Panc1 (cell line): Measurements from ENCODE around the gene C19orf38.

Experiments
- POLR2AphosphoS5 ChIP-seq: IDR thresholded peaks from 2 replicates; pipeline ENCODE4 v1.6.1; 2012; ENCODE audit warnings: mild to moderate bottlenecking, low read depth, low read length, moderate library complexity
- TCF7L2 ChIP-seq: IDR thresholded peaks from 2 replicates; pipeline ENCODE4 v1.6.1; 2011; ENCODE audit warnings: mild to moderate bottlenecking, low read depth, low read length, inconsistent platforms
- TF ChIP-seq, protein P1 (sequence below): fragments of 450-650 bp; IDR thresholded peaks from 2 replicates; pipeline ENCODE4 v1.5.1; 2017; ENCODE audit warnings: mild to moderate bottlenecking
- TF ChIP-seq, protein P2 (sequence below), 2 experiments: IDR thresholded peaks; 2 replicates each; pipeline ENCODE4 v1.6.1; 2011 to 2012; ENCODE audit warnings: low read depth in 2 of 2, control low read depth in 1 of 2, low read length in 1 of 2, mild to moderate bottlenecking in 1 of 2, moderate library complexity in 1 of 2; ENCODE audit not compliant: insufficient read depth in 1 of 2

DNA sequence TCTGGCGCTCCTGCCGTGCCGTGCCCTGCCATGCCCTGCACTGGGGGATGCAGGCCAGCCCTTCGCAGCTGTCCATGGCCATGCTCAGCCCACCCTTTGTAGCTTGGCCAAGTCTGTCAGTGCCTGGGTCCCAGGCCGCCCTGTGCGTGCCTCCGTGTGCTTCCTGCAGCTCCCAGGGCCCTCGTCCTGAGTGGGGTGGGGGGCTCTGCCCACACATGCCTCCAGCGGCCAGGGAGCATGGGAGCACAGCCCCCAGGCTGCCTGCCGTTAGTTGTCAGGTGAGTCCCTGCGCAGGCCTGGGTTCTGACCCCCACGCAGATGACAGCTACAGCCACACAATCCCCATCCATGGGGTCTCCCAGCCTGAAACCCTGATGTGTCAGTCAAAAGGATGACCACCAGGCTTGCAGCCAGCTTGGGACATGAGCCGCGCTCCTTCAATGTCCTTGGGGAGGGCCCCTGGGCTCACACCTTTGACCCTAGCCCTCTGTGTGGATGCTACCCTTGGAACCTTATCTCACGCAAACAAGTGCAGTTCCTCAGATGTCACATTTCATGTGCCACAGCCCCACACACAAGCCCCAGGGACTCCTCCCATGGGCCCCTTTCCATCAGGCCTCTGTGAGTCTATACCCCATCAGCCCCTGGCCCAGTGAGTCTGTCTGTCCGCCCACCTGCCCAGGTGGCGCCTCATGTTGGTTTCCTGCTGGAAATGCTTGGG, 36.7 kb upstream of the C19orf38 start:
- TF ChIP-seq, protein P1, sequence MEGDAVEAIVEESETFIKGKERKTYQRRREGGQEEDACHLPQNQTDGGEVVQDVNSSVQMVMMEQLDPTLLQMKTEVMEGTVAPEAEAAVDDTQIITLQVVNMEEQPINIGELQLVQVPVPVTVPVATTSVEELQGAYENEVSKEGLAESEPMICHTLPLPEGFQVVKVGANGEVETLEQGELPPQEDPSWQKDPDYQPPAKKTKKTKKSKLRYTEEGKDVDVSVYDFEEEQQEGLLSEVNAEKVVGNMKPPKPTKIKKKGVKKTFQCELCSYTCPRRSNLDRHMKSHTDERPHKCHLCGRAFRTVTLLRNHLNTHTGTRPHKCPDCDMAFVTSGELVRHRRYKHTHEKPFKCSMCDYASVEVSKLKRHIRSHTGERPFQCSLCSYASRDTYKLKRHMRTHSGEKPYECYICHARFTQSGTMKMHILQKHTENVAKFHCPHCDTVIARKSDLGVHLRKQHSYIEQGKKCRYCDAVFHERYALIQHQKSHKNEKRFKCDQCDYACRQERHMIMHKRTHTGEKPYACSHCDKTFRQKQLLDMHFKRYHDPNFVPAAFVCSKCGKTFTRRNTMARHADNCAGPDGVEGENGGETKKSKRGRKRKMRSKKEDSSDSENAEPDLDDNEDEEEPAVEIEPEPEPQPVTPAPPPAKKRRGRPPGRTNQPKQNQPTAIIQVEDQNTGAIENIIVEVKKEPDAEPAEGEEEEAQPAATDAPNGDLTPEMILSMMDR, result no peak
- TF ChIP-seq POLR2AphosphoS5 (no peak), TCF7L2 (no peak)
- TF ChIP-seq, protein P2, sequence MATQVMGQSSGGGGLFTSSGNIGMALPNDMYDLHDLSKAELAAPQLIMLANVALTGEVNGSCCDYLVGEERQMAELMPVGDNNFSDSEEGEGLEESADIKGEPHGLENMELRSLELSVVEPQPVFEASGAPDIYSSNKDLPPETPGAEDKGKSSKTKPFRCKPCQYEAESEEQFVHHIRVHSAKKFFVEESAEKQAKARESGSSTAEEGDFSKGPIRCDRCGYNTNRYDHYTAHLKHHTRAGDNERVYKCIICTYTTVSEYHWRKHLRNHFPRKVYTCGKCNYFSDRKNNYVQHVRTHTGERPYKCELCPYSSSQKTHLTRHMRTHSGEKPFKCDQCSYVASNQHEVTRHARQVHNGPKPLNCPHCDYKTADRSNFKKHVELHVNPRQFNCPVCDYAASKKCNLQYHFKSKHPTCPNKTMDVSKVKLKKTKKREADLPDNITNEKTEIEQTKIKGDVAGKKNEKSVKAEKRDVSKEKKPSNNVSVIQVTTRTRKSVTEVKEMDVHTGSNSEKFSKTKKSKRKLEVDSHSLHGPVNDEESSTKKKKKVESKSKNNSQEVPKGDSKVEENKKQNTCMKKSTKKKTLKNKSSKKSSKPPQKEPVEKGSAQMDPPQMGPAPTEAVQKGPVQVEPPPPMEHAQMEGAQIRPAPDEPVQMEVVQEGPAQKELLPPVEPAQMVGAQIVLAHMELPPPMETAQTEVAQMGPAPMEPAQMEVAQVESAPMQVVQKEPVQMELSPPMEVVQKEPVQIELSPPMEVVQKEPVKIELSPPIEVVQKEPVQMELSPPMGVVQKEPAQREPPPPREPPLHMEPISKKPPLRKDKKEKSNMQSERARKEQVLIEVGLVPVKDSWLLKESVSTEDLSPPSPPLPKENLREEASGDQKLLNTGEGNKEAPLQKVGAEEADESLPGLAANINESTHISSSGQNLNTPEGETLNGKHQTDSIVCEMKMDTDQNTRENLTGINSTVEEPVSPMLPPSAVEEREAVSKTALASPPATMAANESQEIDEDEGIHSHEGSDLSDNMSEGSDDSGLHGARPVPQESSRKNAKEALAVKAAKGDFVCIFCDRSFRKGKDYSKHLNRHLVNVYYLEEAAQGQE (IDR thresholded peaks at IDR 0.05; ENCODE audit: insufficient read depth in 1 of 2, low read depth in 2 of 2, low read length in 1 of 2), result no peak
